IMR-90 (cell line): ENCODE results near the gene LCP1. TPM values are rescaled to one million over a fixed set of nuclear protein-coding genes. Genes with fewer than 3 reads are reported as not detected.

ENCODE experiments used
- ATAC-seq: fragments of 200-7000 bp; cut with Tn5 transposase; 2 replicates; pipeline ENCODE4 v1.9.1; 2020; ENCODE audit warnings: low read depth, mild to moderate bottlenecking, moderate library complexity
- BruUV-seq: library from RNA; stranded (reverse); fragments of 400-500 nt; replicated peaks from 2 replicates; lab custom pipeline; 2021; lab: Mats Ljungman, UMichigan
- CTCF ChIA-PET: fragments of 300-600 bp; formaldehyde crosslinking; extraction: SDS; loops from one replicate; lab custom pipeline; 2021; ENCODE audit warnings: antibody characterized with exemption; lab: Yijun Ruan, JAX
- POLR2A ChIA-PET: fragments of 300-600 bp; sonication (Branson Sonifier 250); formaldehyde crosslinking; loops from one replicate; lab custom pipeline; 2022; ENCODE audit warnings: antibody characterized with exemption; ENCODE audit not compliant: unreplicated experiment; lab: Charles Lee
- DNase-seq: peaks from one replicate; pipeline ENCODE4 v3.0.0; 2013
- H2AFZ ChIP-seq: replicated peaks from 2 replicates; pipeline ENCODE3; 2013; ENCODE audit warnings: low read length, mild to moderate bottlenecking; ENCODE audit not compliant: poor library complexity
- H2AK5ac ChIP-seq: 2 replicates; pipeline ENCODE4 v1.6.1; 2013; ENCODE audit warnings: low read depth, low read length, inconsistent platforms
- H2AK9ac ChIP-seq: replicated peaks from 2 replicates; pipeline ENCODE3; 2013; ENCODE audit warnings: mild to moderate bottlenecking, low read depth, low read length, moderate library complexity; ENCODE audit not compliant: poor library complexity
- H2BK120ac ChIP-seq: 2 replicates; pipeline ENCODE4 v1.6.1; 2013; ENCODE audit warnings: low read depth, low read length, inconsistent platforms
- H2BK15ac ChIP-seq: 3 replicates; pipeline ENCODE4 v1.6.1; 2013; ENCODE audit warnings: low read depth, low read length, inconsistent platforms
- H2BK20ac ChIP-seq: 2 replicates; pipeline ENCODE4 v1.6.1; 2013; ENCODE audit warnings: low read depth, mild to moderate bottlenecking, inconsistent platforms, low read length, moderate library complexity
- H2BK5ac ChIP-seq: 2 replicates; pipeline ENCODE4 v1.6.1; 2013; ENCODE audit warnings: mild to moderate bottlenecking, low read depth, low read length, inconsistent platforms; ENCODE audit not compliant: poor library complexity, severe bottlenecking
- H3K14ac ChIP-seq: replicated peaks from 2 replicates; pipeline ENCODE4 v1.6.1; 2013; ENCODE audit warnings: low read depth, low read length, inconsistent platforms
- H3K18ac ChIP-seq: 2 replicates; pipeline ENCODE4 v1.6.1; 2013; ENCODE audit warnings: low read depth, low read length, control low read depth
- H3K23ac ChIP-seq: 2 replicates; pipeline ENCODE4 v1.6.1; 2013; ENCODE audit warnings: low read depth, low read length, inconsistent platforms
- H3K27ac ChIP-seq: 2 replicates; pipeline ENCODE4 v1.5.1; 2013; ENCODE audit warnings: mild to moderate bottlenecking, control low read depth, low read length; ENCODE audit not compliant: insufficient read depth
- H3K27me3 ChIP-seq: 2 replicates; pipeline ENCODE4 v1.6.1; 2013; ENCODE audit warnings: low read length; ENCODE audit not compliant: control insufficient read depth, insufficient read depth
- H3K36me3 ChIP-seq: 2 replicates; pipeline ENCODE4 v1.6.1; 2013; ENCODE audit warnings: low read length, mixed read lengths; ENCODE audit not compliant: control insufficient read depth, insufficient read depth
- H3K4ac ChIP-seq: 2 replicates; pipeline ENCODE4 v1.6.1; 2013; ENCODE audit warnings: low read depth, low read length, inconsistent platforms
- H3K4me1 ChIP-seq: 2 replicates; pipeline ENCODE4 v1.6.1; 2013; ENCODE audit warnings: low read length, mixed read lengths; ENCODE audit not compliant: control insufficient read depth, insufficient read depth
- H3K4me2 ChIP-seq: 2 replicates; pipeline ENCODE4 v1.6.1; 2013; ENCODE audit warnings: low read depth, mild to moderate bottlenecking, control low read depth, low read length, moderate library complexity
- H3K4me3 ChIP-seq: 2 replicates; pipeline ENCODE4 v1.5.1; 2013; ENCODE audit warnings: low read depth, mild to moderate bottlenecking, control low read depth, low read length, moderate library complexity; ENCODE audit not compliant: insufficient read depth
- H3K56ac ChIP-seq: 2 replicates; pipeline ENCODE4 v1.6.1; 2013; ENCODE audit warnings: low read length, inconsistent platforms; ENCODE audit not compliant: insufficient read depth; ENCODE audit errors: extremely low read depth
- H3K79me1 ChIP-seq, 2 experiments: 2 replicates each; pipeline ENCODE4 v1.6.1; 2013; ENCODE audit warnings: low read length in 2 of 2, inconsistent platforms in 1 of 2, low read depth in 1 of 2
- H3K9ac ChIP-seq: 2 replicates; pipeline ENCODE4 v1.6.1; 2013; ENCODE audit warnings: low read depth, low read length, control low read depth
- H3K9me1 ChIP-seq: 2 replicates; pipeline ENCODE4 v1.6.1; 2013; ENCODE audit warnings: low read length, inconsistent platforms; ENCODE audit not compliant: insufficient read depth
- H3K9me3 ChIP-seq: 2 replicates; pipeline ENCODE4 v1.6.1; 2013; ENCODE audit warnings: low read length; ENCODE audit not compliant: control insufficient read depth, insufficient read depth
- H4K20me1 ChIP-seq: 2 replicates; pipeline ENCODE4 v1.6.1; 2013; ENCODE audit warnings: low read length, inconsistent platforms; ENCODE audit not compliant: insufficient read depth
- H4K5ac ChIP-seq: 2 replicates; pipeline ENCODE4 v1.6.1; 2013; ENCODE audit warnings: mild to moderate bottlenecking, low read depth, low read length, control low read depth
- H4K8ac ChIP-seq, 2 experiments: 2 replicates each; pipeline ENCODE4 v1.6.1; 2013; ENCODE audit warnings: low read depth in 2 of 2, low read length in 2 of 2, control low read depth in 1 of 2, inconsistent platforms in 1 of 2
- H4K91ac ChIP-seq: 2 replicates; pipeline ENCODE4 v1.6.1; 2013; ENCODE audit warnings: low read depth, low read length, inconsistent platforms; ENCODE audit not compliant: insufficient read depth
- BHLHE40 ChIP-seq: fragments of 150-350 bp; IDR thresholded peaks from 2 replicates; pipeline ENCODE4 v1.6.1; 2016; ENCODE audit warnings: mild to moderate bottlenecking, low read depth, low read length
- CEBPB ChIP-seq: IDR thresholded peaks from 2 replicates; pipeline ENCODE4 v1.6.1; 2012; ENCODE audit warnings: low read depth, low read length, improper control_type of control experiment
- CHD1 ChIP-seq: IDR thresholded peaks from 2 replicates; pipeline ENCODE4 v1.6.1; 2012; ENCODE audit warnings: low read depth, low read length, improper control_type of control experiment
- CTCF ChIP-seq: conservative IDR thresholded peaks from 2 replicates; pipeline ENCODE4 v1.5.1; 2012; ENCODE audit warnings: mild to moderate bottlenecking, low read depth, low read length, improper control_type of control experiment
- ELK1 ChIP-seq: fragments of 150-350 bp; IDR thresholded peaks from 2 replicates; pipeline ENCODE4 v1.6.1; 2016; ENCODE audit warnings: low read depth, mild to moderate bottlenecking, low read length, moderate library complexity, borderline replicate concordance
- FOS ChIP-seq: fragments of 150-350 bp; IDR thresholded peaks from 2 replicates; pipeline ENCODE4 v1.6.1; 2016; ENCODE audit warnings: low read depth, low read length
- MAFK ChIP-seq: IDR thresholded peaks from 2 replicates; pipeline ENCODE4 v1.6.1; 2012; ENCODE audit warnings: low read depth, low read length, improper control_type of control experiment
- MAZ ChIP-seq: IDR thresholded peaks from 2 replicates; pipeline ENCODE4 v1.6.1; 2012; ENCODE audit warnings: low read depth, mild to moderate bottlenecking, low read length, improper control_type of control experiment, moderate library complexity, borderline replicate concordance
- MXI1 ChIP-seq: IDR thresholded peaks from 2 replicates; pipeline ENCODE4 v1.6.1; 2012; ENCODE audit warnings: low read depth, mild to moderate bottlenecking, low read length, moderate library complexity, borderline replicate concordance
- NFE2L2 ChIP-seq: fragments of 150-350 bp; IDR thresholded peaks from 2 replicates; pipeline ENCODE4 v1.6.1; 2016; ENCODE audit warnings: low read depth, mild to moderate bottlenecking, low read length
- POLR2A ChIP-seq: IDR thresholded peaks from 2 replicates; pipeline ENCODE4 v1.6.1; 2012; ENCODE audit warnings: mild to moderate bottlenecking, low read depth, low read length
- RAD21 ChIP-seq: IDR thresholded peaks from 2 replicates; pipeline ENCODE4 v1.6.1; 2012; ENCODE audit warnings: low read length, improper control_type of control experiment
- RCOR1 ChIP-seq: IDR thresholded peaks from 2 replicates; pipeline ENCODE4 v1.6.1; 2012; ENCODE audit warnings: mild to moderate bottlenecking, low read length, improper control_type of control experiment; ENCODE audit not compliant: insufficient replicate concordance
- RFX5 ChIP-seq: IDR thresholded peaks from 2 replicates; pipeline ENCODE4 v1.8.0; 2012; ENCODE audit warnings: low read depth, mild to moderate bottlenecking, low read length, moderate library complexity
- SMC3 ChIP-seq: fragments of 150-350 bp; IDR thresholded peaks from 2 replicates; pipeline ENCODE4 v1.6.1; 2016; ENCODE audit warnings: low read depth, mild to moderate bottlenecking, antibody characterized with exemption, low read length, moderate library complexity
- USF2 ChIP-seq: fragments of 150-350 bp; IDR thresholded peaks from 2 replicates; pipeline ENCODE4 v1.6.1; 2017; ENCODE audit warnings: mild to moderate bottlenecking, antibody characterized with exemption, low read length, low read depth
- WGBS, 2 experiments: methylation state at CpG; one replicate each; pipeline versions ENCODE4 v1.1.5 to v1.1.7; 2013; ENCODE audit warnings: missing lambda C conversion rate in 2 of 2; ENCODE audit not compliant: insufficient read length in 1 of 2; ENCODE audit errors: extremely low coverage in 2 of 2; 5-methylcytosine and 5-hydroxymethylcytosine counted together
- dilution Hi-C: fragments of 300-500 bp; cut with HindIII; formaldehyde crosslinking; loops from one replicate; pipeline ENCODE4 v1.14.3; 2018; ENCODE audit warnings: low sequenced_read_pairs; ENCODE audit not compliant: unreplicated experiment
- in situ Hi-C: fragments of 300-500 bp; cut with MboI; formaldehyde crosslinking; loops from 3 replicates; pipeline ENCODE4 v1.14.3; 2019; ENCODE audit warnings: low sequenced_read_pairs, inconsistent platforms, mixed read lengths
- intact Hi-C: fragments of 100-400 bp; cut with micrococcal nuclease; formaldehyde crosslinking; loops from 2 replicates; pipeline ENCODE4 v1.10.0; 2022
- polyA plus RNA-seq, 3 experiments: library from polyadenylated mRNA; depleted of rRNA; stranded (reverse); fragments of >200 nt; gene quantifications; 2 replicates each; pipeline ENCODE4 v1.2.3, GENCODE V29; 2012; ENCODE audit warnings: low replicate concordance in 1 of 3
- total RNA-seq: library from RNA; depleted of rRNA; stranded (reverse); fragments of >200 nt; gene quantifications from 2 replicates; pipeline ENCODE4 v1.2.3, GENCODE V29; 2012

Gene LCP1
- total and polyA plus RNA-seq, 2 of the 4 experiments (the other 2 are of a cell fraction): not detected

- no TSS peak for BruUV-seq
- Histone ChIP-seq H3K4ac (no peak overlapping the region), H3K14ac (no peak overlapping the region), H3K23ac (no peak overlapping the region), H3K4me1 (no peaks in the 10 kb centered on the region), H2BK5ac (no peak overlapping the region), H3K4me2 (no peak overlapping the region), H4K20me1 (no peaks in the 10 kb centered on the region), H3K36me3 (no peaks in the 10 kb centered on the region), H3K18ac (no peak overlapping the region), H3K9ac (no peak overlapping the region), H2AFZ (no peak overlapping the region), H3K27me3 (peaks cover 2% of the 10 kb centered on the region; the same call in 1 of the 2 replicates), H4K5ac (no peak overlapping the region), H2AK5ac (no peak overlapping the region), H4K91ac (no peak overlapping the region), H2BK120ac (no peak overlapping the region), H3K27ac (no peak overlapping the region), H4K8ac (no peak overlapping the region), H3K4me3 (no peak overlapping the region), H3K9me3 (no peaks in the 10 kb centered on the region), H2BK15ac (no peak overlapping the region), H3K56ac (no peak overlapping the region), H2BK20ac (no peak overlapping the region), H3K9me1 (no peaks in the 10 kb centered on the region), H2AK9ac (no peak overlapping the region), H3K79me1 (no peaks in the 10 kb centered on the region)
- POLR2A ChIA-PET: no interaction called here
- DNase-seq: no peak
- ATAC-seq: no peak
- WGBS, 2 experiments: no CpG with 5 or more reads among the region's 2 CpGs
- TF ChIP-seq CTCF (no peak), RFX5 (no peak), CHD1 (no peak), MAFK (no peak), ELK1 (no peak), MXI1 (no peak), MAZ (no peak), BHLHE40 (no peak), CEBPB (no peak), RCOR1 (no peak), RAD21 (no peak), FOS (no peak), NFE2L2 (no peak), USF2 (no peak), SMC3 (no peak), POLR2A (no peak)
- intact Hi-C loops (no loop called here), dilution Hi-C loops (no loop called here), in situ Hi-C loops (no loop called here)
- CTCF ChIA-PET: no interaction called here
Observed at GRCh38 chr13:46158983-46159382, 23.0 kb downstream of the LCP1 start.
